Measurements from ENCODE around the gene HIRIP3.

Gene HIRIP3

GRCh38 chr16:30028438-30029076, 33.1 kb upstream of the HIRIP3 start:
- no peak overlapping the region for H3K9ac ChIP-seq (ENCODE audit: low read length)
- H3K79me2 ChIP-seq (ENCODE audit: low read length), result no peaks in the 10 kb centered on the region
- peaks cover 91% of the 10 kb centered on the region for H3K27me3 ChIP-seq (replicated peaks; ENCODE audit: insufficient read depth, low read length)
- no peak overlapping the region for H3K4me2 ChIP-seq (ENCODE audit: low read depth, low read length)
- no peaks in the 10 kb centered on the region for H4K20me1 ChIP-seq (ENCODE audit: insufficient read depth, low read length)
- H3K9me3 ChIP-seq (replicated peaks; ENCODE audit: insufficient read depth, low read length), result no peaks in the 10 kb centered on the region
- H3K4me1 ChIP-seq (ENCODE audit: low read length), result no peaks in the 10 kb centered on the region
- no peak overlapping the region for H3K4me3 ChIP-seq (ENCODE audit: low read length)
- no peaks in the 10 kb centered on the region for H3K9me2 ChIP-seq (replicated peaks; ENCODE audit: insufficient read depth, low read length)
- H2AFZ ChIP-seq (ENCODE audit: low read length), result no peak overlapping the region
- H3F3A ChIP-seq (ENCODE audit: insufficient read depth, low read length), result no peaks in the 10 kb centered on the region
- TF ChIP-seq CTCF (IDR thresholded peaks at IDR 0.05; ENCODE audit: low read length) (no peak), EZH2 (optimal IDR thresholded peaks at IDR 0.05; ENCODE audit: low read depth, low read length) (no peak), EZH2phosphoT487 (IDR thresholded peaks at IDR 0.05; ENCODE audit: low read length) (no peak)
- no peaks in the 10 kb centered on the region for H3K36me3 ChIP-seq (replicated peaks; ENCODE audit: insufficient read depth, low read length)
- DNase-seq, result peak; percentile 30
- no peak overlapping the region for H3K27ac ChIP-seq (ENCODE audit: low read length)

- H3K4me2 ChIP-seq (ENCODE audit: low read depth, low read length), result no peak overlapping the region
Measured at GRCh38 chr16:30027588-30028437, 32.4 kb upstream of the HIRIP3 start.

GRCh38 chr16:30026449-30026848, 31.0 kb upstream of the HIRIP3 start:
- no peak overlapping the region for H3K4me3 ChIP-seq (ENCODE audit: low read length)
- H3K36me3 ChIP-seq (replicated peaks; ENCODE audit: insufficient read depth, low read length), result no peaks in the 10 kb centered on the region
- H3K9ac ChIP-seq (ENCODE audit: low read length), result no peak overlapping the region
- no peak for TF ChIP-seq EZH2 (optimal IDR thresholded peaks at IDR 0.05; ENCODE audit: low read depth, low read length)
- TF ChIP-seq EZH2phosphoT487 (IDR thresholded peaks at IDR 0.05; ENCODE audit: low read length), result no peak
- no peak for TF ChIP-seq CTCF (IDR thresholded peaks at IDR 0.05; ENCODE audit: low read length)
- H3K79me2 ChIP-seq (ENCODE audit: low read length), result no peaks in the 10 kb centered on the region
- H3K9me3 ChIP-seq (replicated peaks; ENCODE audit: insufficient read depth, low read length), result no peaks in the 10 kb centered on the region
- no peak for DNase-seq
- no peak overlapping the region for H3K27ac ChIP-seq (ENCODE audit: low read length)
- H2AFZ ChIP-seq (ENCODE audit: low read length), result no peak overlapping the region
- no peaks in the 10 kb centered on the region for H3K9me2 ChIP-seq (replicated peaks; ENCODE audit: insufficient read depth, low read length)
- H3F3A ChIP-seq (ENCODE audit: insufficient read depth, low read length), result no peaks in the 10 kb centered on the region
- H3K27me3 ChIP-seq (replicated peaks; ENCODE audit: insufficient read depth, low read length), result peaks cover 89% of the 10 kb centered on the region
- H3K4me1 ChIP-seq (ENCODE audit: low read length), result no peaks in the 10 kb centered on the region
- H4K20me1 ChIP-seq (ENCODE audit: insufficient read depth, low read length), result no peaks in the 10 kb centered on the region
- no peak overlapping the region for H3K4me2 ChIP-seq (ENCODE audit: low read depth, low read length)

More at GRCh38 chr16:30027588-30028437, 32.4 kb upstream of the HIRIP3 start:
- Histone ChIP-seq H3K79me2 (ENCODE audit: low read length) (no peaks in the 10 kb centered on the region), H3K27ac (ENCODE audit: low read length) (no peak overlapping the region), H4K20me1 (ENCODE audit: insufficient read depth, low read length) (no peaks in the 10 kb centered on the region), H3K9me2 (replicated peaks; ENCODE audit: insufficient read depth, low read length) (no peaks in the 10 kb centered on the region), H3K4me1 (ENCODE audit: low read length) (no peaks in the 10 kb centered on the region), H2AFZ (ENCODE audit: low read length) (no peak overlapping the region), H3K4me3 (ENCODE audit: low read length) (no peak overlapping the region), H3F3A (ENCODE audit: insufficient read depth, low read length) (no peaks in the 10 kb centered on the region), H3K9me3 (replicated peaks; ENCODE audit: insufficient read depth, low read length) (no peaks in the 10 kb centered on the region), H3K9ac (ENCODE audit: low read length) (no peak overlapping the region), H3K27me3 (replicated peaks; ENCODE audit: insufficient read depth, low read length) (peaks cover 95% of the 10 kb centered on the region), H3K36me3 (replicated peaks; ENCODE audit: insufficient read depth, low read length) (no peaks in the 10 kb centered on the region)
- TF ChIP-seq CTCF (IDR thresholded peaks at IDR 0.05; ENCODE audit: low read length), result no peak
- TF ChIP-seq EZH2phosphoT487 (IDR thresholded peaks at IDR 0.05; ENCODE audit: low read length), result no peak
- no peak for TF ChIP-seq EZH2 (optimal IDR thresholded peaks at IDR 0.05; ENCODE audit: low read depth, low read length)
- no peak for DNase-seq
